HG02852 (cell line): ENCODE data around the gene TMEM132D.
"Not testable (repeated sequence)": the region's sequence is repeated elsewhere in the genome, so short reads cannot be mapped to it uniquely, and the experiment has no call there.

Experiments
- ATAC-seq: cut with Tn5 transposase; IDR thresholded peaks from one replicate; pipeline ENCODE4 v1.9.1; 2021; ENCODE audit warnings: mild to moderate bottlenecking, moderate library complexity; ENCODE audit not compliant: unreplicated experiment

Gene TMEM132D

GRCh38 chr12:129903956-129904829, at the start of gene TMEM132D:
Gene TMEM132D (minus strand): TSS chr12:129904025.
- no peak for ATAC-seq

GRCh38 chr12:129949651-129950050, 45.8 kb upstream of the TMEM132D start:
- no peak for ATAC-seq

- no peak for ATAC-seq
Measured at GRCh38 chr12:129941618-129942017, 37.8 kb upstream of the TMEM132D start.

DNA sequence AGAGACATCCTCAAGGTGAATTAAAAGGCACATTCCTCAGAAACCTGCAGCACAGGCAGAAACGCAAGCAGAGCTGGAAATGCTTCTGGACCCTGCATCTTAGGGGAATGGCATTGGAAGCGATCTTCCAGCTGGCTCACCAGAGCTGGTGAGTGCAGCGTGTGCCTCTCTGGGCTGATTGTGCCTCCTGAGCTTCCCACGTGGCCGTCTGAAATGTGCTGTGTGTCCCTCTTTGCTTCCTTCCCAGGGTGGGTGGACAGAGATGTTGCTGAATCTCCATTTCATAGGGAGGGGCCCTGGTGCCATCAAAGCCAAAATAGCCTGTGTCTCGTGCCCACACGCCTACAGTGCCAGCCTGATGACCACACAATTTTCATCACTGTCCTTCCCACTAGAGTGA, 34.3 kb upstream of the TMEM132D start:
- no peak for ATAC-seq

GRCh38 chr12:129937426-129937825, 33.6 kb upstream of the TMEM132D start:
- ATAC-seq: no peak

DNA sequence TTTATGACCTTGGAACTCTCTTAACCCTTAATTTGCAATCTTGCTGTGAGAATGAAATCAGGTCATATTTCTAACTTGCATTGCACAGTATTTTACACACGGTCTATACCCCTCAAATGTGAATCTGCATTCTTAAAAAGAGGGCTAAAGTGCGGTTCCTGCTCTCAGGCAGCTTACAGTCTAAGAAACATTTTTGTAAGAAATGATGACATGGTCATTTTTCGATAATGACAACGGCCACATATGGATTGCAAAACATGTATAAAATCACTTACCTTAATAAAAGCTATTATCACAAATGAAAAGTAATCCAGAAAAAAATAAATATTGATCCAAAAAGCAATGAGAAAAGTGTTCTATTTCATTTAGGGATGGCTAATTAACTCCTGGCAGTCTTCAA, 24.8 kb upstream of the TMEM132D start:
- no peak for ATAC-seq

GRCh38 chr12:129927316-129927900, 23.6 kb upstream of the TMEM132D start:
- no peak for ATAC-seq

DNA sequence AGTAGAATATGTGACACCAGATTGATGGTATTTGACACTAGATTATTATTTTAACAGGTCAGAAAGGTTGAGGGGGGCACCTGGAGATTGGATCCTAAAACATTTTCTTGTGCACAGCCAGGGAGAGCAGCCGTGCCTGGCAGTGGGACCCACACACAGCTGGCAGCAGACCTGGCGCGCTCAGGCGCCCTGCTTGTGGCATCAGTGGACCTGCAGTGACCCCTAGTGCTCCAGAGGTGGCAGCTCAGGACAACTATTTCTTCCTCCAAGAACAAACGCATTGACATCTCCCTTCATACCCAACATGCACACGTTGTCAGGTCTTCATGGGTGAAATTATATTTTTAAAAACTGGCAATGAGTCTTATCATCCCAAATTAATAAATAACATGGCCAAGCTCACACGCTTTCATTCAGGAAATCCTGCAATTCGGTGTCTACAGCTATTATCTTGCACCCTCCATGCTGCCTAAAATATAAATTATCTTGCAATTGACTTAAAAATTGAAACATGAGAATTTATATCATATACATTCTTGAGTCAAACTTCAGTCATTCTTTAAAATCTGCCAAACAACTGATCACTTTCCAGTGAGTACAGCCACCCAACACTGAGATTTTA, 7.7 kb upstream of the TMEM132D start:
- ATAC-seq: no peak

- no peak for ATAC-seq
Measured at GRCh38 chr12:129909051-129910020, 5.5 kb upstream of the TMEM132D start.

DNA sequence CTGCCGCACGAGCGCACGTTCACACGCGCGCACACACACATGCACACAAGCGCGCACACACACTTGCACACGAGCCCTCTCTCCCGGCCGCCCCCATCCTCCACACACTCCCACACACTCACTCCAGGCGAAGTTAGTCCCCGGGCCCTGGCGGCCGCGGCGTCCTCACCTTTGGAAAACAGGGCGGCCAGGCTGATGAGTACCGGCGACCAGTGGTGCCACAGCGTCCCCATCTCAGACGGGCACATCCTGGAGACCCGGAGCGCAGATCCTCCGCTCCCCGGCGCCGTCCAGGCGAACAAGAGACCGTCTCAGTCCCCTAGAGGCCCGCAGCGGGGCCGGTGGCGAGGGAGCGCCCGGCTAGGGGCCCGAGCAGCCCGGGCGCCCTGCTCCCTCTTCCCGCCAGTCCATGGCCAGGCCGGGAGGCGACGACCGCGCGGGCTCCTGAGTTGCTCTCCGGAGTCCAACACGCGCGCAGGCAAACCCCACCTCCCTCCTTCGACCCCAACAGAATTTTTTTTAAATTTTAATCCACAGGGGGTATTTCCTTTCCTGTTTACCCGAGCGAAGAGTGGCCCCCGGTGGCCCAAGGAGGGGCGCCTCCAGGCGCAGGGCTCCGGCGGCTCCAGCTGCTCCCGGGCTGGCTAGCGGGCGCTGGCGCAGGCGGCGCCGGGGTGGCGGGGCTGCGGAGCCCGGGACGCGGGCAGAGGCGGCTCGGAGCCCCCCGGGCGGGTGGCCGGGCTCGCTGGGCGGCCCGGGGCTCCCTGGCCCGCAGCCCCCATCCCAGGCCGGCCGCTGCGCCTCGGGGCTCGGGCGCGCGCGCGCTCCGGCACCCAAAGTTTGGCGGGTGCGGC, 506 bp downstream of the TMEM132D start:
- ATAC-seq: no peak

GRCh38 chr12:129902371-129903091, 1.3 kb downstream of the TMEM132D start:
- no peak for ATAC-seq

DNA sequence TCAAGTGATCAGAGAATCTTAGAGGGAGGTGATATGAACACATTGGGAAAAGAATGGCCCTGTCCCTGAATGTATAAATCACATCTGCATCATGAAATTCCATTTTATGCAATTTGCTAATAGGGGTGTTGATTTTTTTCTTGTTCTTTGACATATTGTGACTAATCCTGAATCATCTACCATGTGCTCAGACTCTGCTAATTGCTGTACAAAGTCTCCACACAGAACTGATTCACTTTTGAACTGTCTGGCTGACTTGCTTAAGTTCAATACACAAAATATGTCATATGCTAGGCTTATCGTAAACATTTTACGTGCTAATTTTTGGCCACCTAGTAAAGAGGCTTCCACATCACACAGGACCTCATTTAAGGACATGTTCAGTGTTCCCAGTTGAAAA, 2.6 kb downstream of the TMEM132D start:
- ATAC-seq: no peak

DNA sequence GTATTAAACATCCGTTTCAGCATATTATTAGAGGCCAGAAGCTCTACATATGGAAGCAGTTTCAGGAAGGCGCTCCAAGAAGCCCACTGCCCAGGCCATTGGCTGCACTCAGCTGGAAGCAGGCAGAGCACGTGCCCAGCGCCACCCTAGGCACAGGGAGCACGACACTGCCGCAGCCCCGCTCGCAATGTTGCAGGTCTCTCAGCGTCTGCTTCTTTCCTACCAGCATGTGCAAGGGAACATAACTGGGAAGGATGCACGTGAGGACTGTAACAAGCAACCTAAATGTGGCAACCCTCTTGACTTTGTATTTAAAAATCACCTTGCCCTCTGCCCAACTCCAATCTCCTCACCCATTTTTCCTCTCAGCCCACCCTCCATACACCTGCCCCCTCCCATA, 3.5 kb downstream of the TMEM132D start:
- no peak for ATAC-seq

DNA sequence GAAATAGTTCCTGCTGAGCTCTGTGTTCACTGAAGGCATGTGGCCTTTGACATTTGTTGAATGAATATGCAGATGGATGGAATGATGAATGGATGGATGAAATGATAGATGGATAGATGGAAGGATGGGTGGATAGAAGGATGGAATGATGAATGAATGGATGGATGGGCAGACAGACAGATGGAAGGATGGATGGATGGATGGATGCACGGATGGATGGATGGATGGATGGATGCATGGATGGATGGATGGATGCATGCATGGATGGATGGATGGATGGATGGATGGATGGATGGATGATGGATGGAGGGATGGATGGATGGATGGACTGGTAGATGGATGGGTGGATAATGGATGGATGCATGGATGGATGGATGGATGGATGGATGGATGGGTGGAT, 4.8 kb downstream of the TMEM132D start:
- ATAC-seq: not testable (repeated sequence)

- ATAC-seq: no peak
Measured at GRCh38 chr12:129893691-129894090, 10.1 kb downstream of the TMEM132D start.

- ATAC-seq: no peak
Measured at GRCh38 chr12:129887101-129887500, 16.7 kb downstream of the TMEM132D start.

DNA sequence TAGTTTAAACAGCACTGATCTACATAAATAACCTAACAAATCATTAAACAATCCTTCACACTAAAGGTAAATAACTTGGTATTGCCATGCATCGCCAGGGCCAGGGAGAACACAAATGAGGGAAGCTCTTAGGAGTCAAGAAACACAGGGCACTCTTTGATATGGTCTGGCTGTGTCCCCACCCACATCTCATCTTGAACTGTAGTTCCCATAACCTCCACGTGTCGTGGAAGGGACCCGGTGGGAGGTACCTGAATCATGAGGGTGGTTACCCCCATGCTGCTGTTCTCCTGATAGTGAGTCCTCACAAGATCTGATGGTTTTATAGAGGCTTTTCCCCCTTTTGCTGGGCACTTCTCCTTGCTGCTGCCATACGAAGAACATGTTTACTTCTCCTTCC, 17.3 kb downstream of the TMEM132D start:
- no peak for ATAC-seq

DNA sequence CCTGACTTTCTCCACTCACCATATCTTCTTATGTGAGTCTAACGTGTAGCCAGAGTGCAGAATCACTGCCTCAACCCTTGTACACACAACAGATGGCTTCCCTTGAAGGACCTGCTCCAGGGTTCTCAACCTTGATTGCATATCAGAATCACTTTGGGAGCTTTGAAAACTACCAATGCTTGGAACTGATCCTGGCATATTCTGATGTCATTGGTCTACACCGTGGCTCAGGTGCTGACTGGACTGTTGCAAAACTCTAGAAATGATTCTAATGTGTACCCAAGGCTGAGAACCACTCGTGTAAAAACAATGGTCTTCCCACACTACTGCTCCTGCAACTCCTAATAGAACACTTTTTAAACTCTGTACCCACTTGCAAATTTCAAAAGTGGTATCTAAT, 18.5 kb downstream of the TMEM132D start:
- ATAC-seq: no peak

- no peak for ATAC-seq
Measured at GRCh38 chr12:129877411-129877810, 26.4 kb downstream of the TMEM132D start.
